ENCODE results near the gene TFAP2B. TPM values are rescaled to one million over a fixed set of nuclear protein-coding genes. Genes with fewer than 3 reads are reported as not detected.

TFAP2B gene
- total RNA-seq, 1 donor from 2014 or later = 4.6 TPM

DNA sequence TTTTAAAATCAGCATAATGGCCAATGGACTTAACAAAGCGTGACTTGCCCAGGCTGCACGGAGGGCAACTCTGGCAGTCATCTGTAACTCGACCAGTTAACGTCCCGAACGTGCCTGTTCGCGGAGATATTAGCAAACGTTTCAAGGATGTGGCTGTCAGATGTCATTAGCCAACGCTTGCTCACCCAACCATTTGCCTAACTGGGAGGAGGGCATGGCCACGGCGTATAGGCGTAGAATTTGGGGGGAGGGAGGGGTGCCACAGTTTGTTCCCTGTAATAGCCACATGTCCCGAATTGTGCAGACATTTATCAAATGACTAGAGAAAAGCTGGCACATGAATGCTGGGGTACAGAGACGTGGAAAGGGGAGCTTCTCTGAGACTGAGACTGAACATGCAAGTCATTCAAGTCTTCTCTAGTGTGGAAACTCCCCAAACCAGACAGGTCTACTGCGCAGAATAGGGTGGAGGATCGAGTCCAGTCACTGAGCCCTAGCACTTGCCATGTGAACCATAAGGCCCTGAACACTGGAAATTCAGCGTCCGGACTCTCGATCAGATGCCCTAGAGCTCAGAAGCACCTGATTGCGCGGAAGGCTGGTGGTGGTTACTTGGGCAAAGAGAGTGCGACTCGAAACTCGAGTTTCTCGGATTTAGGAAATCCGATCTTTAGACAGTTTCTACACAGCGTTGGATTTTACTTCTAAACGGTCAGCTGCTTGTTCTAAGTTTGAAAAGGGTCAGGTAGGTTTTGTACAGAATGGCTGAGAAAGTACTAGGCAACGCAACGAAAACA, 32.6 kb downstream of the TFAP2B start:
- DNase-seq (ENCODE audit: low read depth) = no peak

DNA sequence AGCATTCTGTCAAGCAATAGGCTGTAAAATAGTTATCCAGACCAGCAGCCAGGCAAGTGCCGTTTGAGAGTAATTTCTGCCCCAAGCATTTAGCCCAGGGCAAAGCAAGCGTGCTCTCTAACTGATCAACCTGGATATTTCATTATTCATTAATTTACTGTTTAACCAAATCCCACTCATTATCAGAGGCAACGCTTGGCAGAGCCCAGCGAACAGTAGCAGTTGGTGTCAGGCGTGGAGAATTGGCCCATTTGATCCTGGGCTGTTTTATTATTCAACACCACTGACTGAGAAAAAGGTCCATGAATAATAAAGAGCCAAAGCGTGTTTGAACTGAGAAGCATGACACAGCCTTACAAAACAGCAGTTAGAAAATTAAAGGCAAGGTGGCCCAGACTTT, 35.3 kb downstream of the TFAP2B start:
- H3K4me3 ChIP-seq (ENCODE audit: low read depth, low read length) = no peak overlapping the region
- no peak for TF ChIP-seq CTCF (conservative IDR thresholded peaks at IDR 0.05; ENCODE audit: low read depth, low read length)
- peak; percentile 41 for DNase-seq (ENCODE audit: low read depth)

More for the DNA sequence above, 32.6 kb downstream of the TFAP2B start:
- no peak overlapping the region for H3K4me3 ChIP-seq (ENCODE audit: low read depth, low read length)
- no peak for TF ChIP-seq CTCF (conservative IDR thresholded peaks at IDR 0.05; ENCODE audit: low read depth, low read length)

- DNase-seq (ENCODE audit: low read depth) = no peak
- TF ChIP-seq CTCF (conservative IDR thresholded peaks at IDR 0.05; ENCODE audit: low read depth, low read length) = no peak
- no peak overlapping the region for H3K4me3 ChIP-seq (ENCODE audit: low read depth, low read length)
These were observed 43.0 kb downstream of the TFAP2B start for GRCh38 chr6:50861692-50862091.

DNA sequence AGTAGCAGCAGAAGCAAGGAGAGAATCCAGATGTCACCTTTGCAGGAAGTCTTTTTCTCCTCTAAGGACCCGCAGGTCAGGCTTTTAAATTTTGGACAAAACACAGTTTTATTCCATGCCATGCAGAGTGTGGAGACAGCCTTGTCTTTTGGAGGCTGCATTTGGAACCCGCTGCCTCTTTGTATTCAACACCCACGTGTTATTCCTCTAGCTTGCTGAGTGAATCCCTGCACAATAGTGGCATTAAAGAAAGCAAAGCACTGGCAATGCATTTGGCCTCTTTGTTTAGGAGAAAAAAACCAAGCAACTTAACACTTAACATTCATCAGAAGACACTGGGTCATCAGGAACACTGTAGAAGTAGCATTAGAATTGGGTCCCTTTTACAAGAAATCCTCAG, 43.5 kb downstream of the TFAP2B start:
- DNase-seq (ENCODE audit: low read depth) = no peak
- TF ChIP-seq CTCF (conservative IDR thresholded peaks at IDR 0.05; ENCODE audit: low read depth, low read length) = no peak
- no peak overlapping the region for H3K4me3 ChIP-seq (ENCODE audit: low read depth, low read length)

DNA sequence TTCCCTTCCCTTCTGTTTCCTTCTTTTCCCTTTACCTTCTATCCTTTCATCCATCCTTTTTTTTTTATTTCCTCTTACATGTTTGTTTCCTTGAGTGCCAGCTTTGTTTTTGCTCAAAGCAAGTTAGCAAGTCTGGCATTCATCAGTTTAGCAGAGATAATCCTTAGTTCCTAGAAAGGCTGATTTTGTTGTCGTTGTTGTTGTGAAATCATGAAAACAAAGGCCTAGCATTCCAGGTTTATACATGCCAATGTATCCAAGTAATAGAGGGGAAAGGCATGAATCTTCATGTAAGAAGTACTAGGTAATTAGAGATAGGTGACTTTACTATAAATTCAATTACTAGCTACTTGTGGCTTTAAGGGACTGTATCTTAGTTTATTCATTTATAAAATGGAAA, 45.9 kb downstream of the TFAP2B start:
- TF ChIP-seq CTCF (conservative IDR thresholded peaks at IDR 0.05; ENCODE audit: low read depth, low read length) = no peak

DNA sequence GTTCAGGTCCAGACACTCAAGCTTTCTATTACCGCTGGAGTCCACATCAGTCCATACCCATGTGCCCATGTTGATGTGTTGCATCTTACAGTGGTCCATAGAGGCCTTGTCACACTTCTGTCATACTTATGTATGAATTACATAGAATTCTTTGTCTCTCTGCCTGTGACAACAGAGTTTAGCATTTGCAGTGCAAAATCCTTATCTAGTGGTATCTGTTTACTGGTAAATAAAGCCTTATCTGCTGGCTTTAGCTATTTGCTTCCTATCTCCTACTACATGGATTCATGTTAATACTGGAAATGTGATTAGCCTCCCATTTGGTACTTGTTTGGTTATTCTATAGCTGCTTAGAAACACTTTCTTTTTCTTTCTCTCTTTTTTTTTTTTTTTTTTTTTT, 49.8 kb downstream of the TFAP2B start:
- TF ChIP-seq CTCF (conservative IDR thresholded peaks at IDR 0.05; ENCODE audit: low read depth, low read length) = no peak
- no peak overlapping the region for H3K4me3 ChIP-seq (ENCODE audit: low read depth, low read length)
- DNase-seq (ENCODE audit: low read depth) = no peak

More for the DNA sequence above, 45.9 kb downstream of the TFAP2B start:
- no peak overlapping the region for H3K4me3 ChIP-seq (ENCODE audit: low read depth, low read length)
- DNase-seq (ENCODE audit: low read depth) = no peak

- no peak for TF ChIP-seq CTCF (conservative IDR thresholded peaks at IDR 0.05; ENCODE audit: low read depth, low read length)
- no peak overlapping the region for H3K4me3 ChIP-seq (ENCODE audit: low read depth, low read length)
- DNase-seq (ENCODE audit: low read depth) = no peak
These were observed 54.5 kb downstream of the TFAP2B start for GRCh38 chr6:50873167-50873566.
